Measurements from ENCODE around the gene HRCT1.

Gene HRCT1

GRCh38 chr9:35940458-35941407 is 34.7 kb downstream of the HRCT1 start:
- no peak overlapping the region for H3K4me3 ChIP-seq (replicated peaks; ENCODE audit: low read depth, low read length)
- DNase-seq (ENCODE audit: extremely low read depth, low read depth): no peak
- no peak for TF ChIP-seq CTCF (IDR thresholded peaks at IDR 0.05; ENCODE audit: low read depth, low read length, missing control alignments)

GRCh38 chr9:35942286-35942685 is 36.3 kb downstream of the HRCT1 start:
- H3K4me3 ChIP-seq (replicated peaks; ENCODE audit: low read depth, low read length): no peak overlapping the region
- no peak for DNase-seq (ENCODE audit: extremely low read depth, low read depth)
- TF ChIP-seq CTCF (IDR thresholded peaks at IDR 0.05; ENCODE audit: low read depth, low read length, missing control alignments): no peak

GRCh38 chr9:35944173-35944572 is 38.2 kb downstream of the HRCT1 start:
- TF ChIP-seq CTCF (IDR thresholded peaks at IDR 0.05; ENCODE audit: low read depth, low read length, missing control alignments): no peak
- no peak for DNase-seq (ENCODE audit: extremely low read depth, low read depth)
- no peak overlapping the region for H3K4me3 ChIP-seq (replicated peaks; ENCODE audit: low read depth, low read length)

- H3K4me3 ChIP-seq (replicated peaks; ENCODE audit: low read depth, low read length): no peak overlapping the region
- no peak for DNase-seq (ENCODE audit: extremely low read depth, low read depth)
- no peak for TF ChIP-seq CTCF (IDR thresholded peaks at IDR 0.05; ENCODE audit: low read depth, low read length, missing control alignments)
These were observed 38.8 kb downstream of the HRCT1 start for GRCh38 chr9:35944841-35945240.

- peak; percentile 72 for DNase-seq (ENCODE audit: extremely low read depth, low read depth)
- no peak overlapping the region for H3K4me3 ChIP-seq (replicated peaks; ENCODE audit: low read depth, low read length)
- peak; percentile 94 for TF ChIP-seq CTCF (IDR thresholded peaks at IDR 0.05; ENCODE audit: low read depth, low read length, missing control alignments)
These were observed 39.5 kb downstream of the HRCT1 start for GRCh38 chr9:35945341-35946018.

- DNase-seq (ENCODE audit: extremely low read depth, low read depth): no peak
- H3K4me3 ChIP-seq (replicated peaks; ENCODE audit: low read depth, low read length): no peak overlapping the region
- TF ChIP-seq CTCF (IDR thresholded peaks at IDR 0.05; ENCODE audit: low read depth, low read length, missing control alignments): no peak
These were observed 42.4 kb downstream of the HRCT1 start for GRCh38 chr9:35948451-35948850.
